ENCODE data around the gene FMNL3.

Gene FMNL3

GRCh38 chr12:49588721-49589516, 118.3 kb downstream of the FMNL3 start:
- no peak for DNase-seq

GRCh38 chr12:49588281-49588680, 118.9 kb downstream of the FMNL3 start:
- no peak for DNase-seq

DNA sequence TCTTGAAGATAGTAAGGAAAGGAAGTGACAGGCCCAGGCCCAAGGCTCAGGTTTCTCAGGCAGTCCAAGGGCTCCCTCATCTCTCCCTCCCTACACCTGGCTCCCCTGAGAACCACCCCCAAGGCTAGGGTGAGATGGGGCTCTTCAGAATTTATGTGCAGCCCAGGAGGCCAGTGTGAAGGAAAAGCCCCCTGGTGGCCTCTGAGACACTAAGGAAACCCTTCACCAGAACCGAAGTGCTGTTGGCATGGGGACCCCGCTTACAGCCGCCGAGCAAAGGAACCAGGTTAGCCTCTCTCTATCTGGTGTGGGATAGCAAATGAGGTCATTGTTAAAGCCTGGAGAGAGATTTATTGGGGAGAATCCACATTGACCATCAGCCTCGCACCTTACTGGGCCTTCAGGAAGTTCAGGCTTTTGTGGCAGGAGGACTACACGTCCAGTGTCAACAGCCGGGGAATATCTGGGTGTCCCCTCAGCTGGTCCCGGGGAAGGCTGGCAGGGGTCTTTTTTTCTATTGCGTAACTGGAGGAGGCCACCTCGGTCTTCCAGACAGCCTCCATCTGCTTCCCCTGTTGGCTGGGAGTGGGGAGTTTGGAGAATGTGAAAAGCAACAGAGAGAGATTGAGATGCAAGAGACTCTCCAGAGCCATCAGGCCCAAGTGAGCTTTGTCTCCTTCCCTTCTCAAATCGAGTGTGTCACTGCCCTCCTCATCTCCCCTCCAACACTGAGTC, 119.9 kb downstream of the FMNL3 start:
- no peak for DNase-seq
